HEK293 (cell line): ENCODE results near the gene CDC73.

Experiments used
- CTCF ChIP-seq: fragments of 450-650 bp; formaldehyde crosslinking; IDR thresholded peaks from 2 replicates; pipeline ENCODE4 v1.5.1; 2016; ENCODE audit warnings: missing biosample characterization, missing genetic modification characterization
- IKZF3 ChIP-seq: fragments of 450-650 bp; IDR thresholded peaks from 2 replicates; pipeline ENCODE4 v1.5.0; 2018; ENCODE audit warnings: missing biosample characterization, mild to moderate bottlenecking, missing genetic modification characterization, moderate library complexity
- REST ChIP-seq: fragments of 450-650 bp; formaldehyde crosslinking; IDR thresholded peaks from 2 replicates; pipeline ENCODE4 v1.5.1; 2016; ENCODE audit warnings: missing biosample characterization, missing genetic modification characterization
- TSHZ1 ChIP-seq: fragments of 450-650 bp; formaldehyde crosslinking; IDR thresholded peaks from 2 replicates; pipeline ENCODE4 v1.5.1; 2016; ENCODE audit warnings: missing biosample characterization, missing genetic modification characterization, borderline replicate concordance
- ZBTB21 ChIP-seq: fragments of 450-650 bp; formaldehyde crosslinking; IDR thresholded peaks from 2 replicates; pipeline ENCODE4 v1.5.1; 2017; ENCODE audit warnings: missing biosample characterization, missing genetic modification characterization
- ZBTB49 ChIP-seq: fragments of 450-650 bp; formaldehyde crosslinking; IDR thresholded peaks from 2 replicates; pipeline ENCODE4 v1.5.1; 2016; ENCODE audit warnings: missing biosample characterization, missing genetic modification characterization, low read depth
- ZFP3 ChIP-seq: fragments of 450-650 bp; formaldehyde crosslinking; IDR thresholded peaks from 2 replicates; pipeline ENCODE4 v1.5.1; 2016; ENCODE audit warnings: low read depth, missing biosample characterization, missing genetic modification characterization
- ZFP41 ChIP-seq: fragments of 450-650 bp; formaldehyde crosslinking; IDR thresholded peaks from 2 replicates; pipeline ENCODE4 v1.5.1; 2016; ENCODE audit warnings: missing biosample characterization, missing genetic modification characterization, borderline replicate concordance
- ZNF274 ChIP-seq, 2 experiments: fragments of 200-500 bp in 1 of 2; fragments of 450-650 bp in 1 of 2; sonication (Bioruptor generic) in 1 of 2; formaldehyde crosslinking in 1 of 2; IDR thresholded peaks; 2 replicates each; pipeline versions ENCODE4 v1.5.1 to v1.6.1; 2014 to 2016; ENCODE audit warnings: borderline replicate concordance in 1 of 2, inconsistent platforms in 1 of 2, low read length in 1 of 2, missing biosample characterization in 1 of 2, missing genetic modification characterization in 1 of 2

GRCh38 chr1:193109619-193110018 lies 12.2 kb upstream of the CDC73 start:
- no peak for TF ChIP-seq REST (tag by site-specific recombination)
- TF ChIP-seq CTCF (tag by site-specific recombination): no peak
- TF ChIP-seq TSHZ1 (tag by site-specific recombination): no peak
- TF ChIP-seq ZFP41 (tag by site-specific recombination): no peak
- no peak for TF ChIP-seq ZBTB49 (tag by site-specific recombination)
- TF ChIP-seq ZBTB21: no peak
- no peak for TF ChIP-seq ZNF274 (IDR thresholded peaks at IDR 0.05; ENCODE audit: low read length)
- TF ChIP-seq ZNF274 (tag by site-specific recombination; IDR thresholded peaks at IDR 0.05; ENCODE audit: borderline replicate concordance): no peak
- no peak for TF ChIP-seq IKZF3
- TF ChIP-seq ZFP3 (tag by site-specific recombination): no peak
